ENCODE results near the gene TAF4.

Gene TAF4

GRCh38 chr20:62030357-62030756, 35.3 kb downstream of the TAF4 start:
- ChIA-PET POLR2A (no interaction called here), CTCF (no interaction called here)
- DNase-seq (ENCODE audit: extremely low spot score) = no peak
- TF ChIP-seq NFRKB (IDR thresholded peaks at IDR 0.05) (no peak), SP1 (IDR thresholded peaks at IDR 0.05) (no peak), TARDBP (IDR thresholded peaks at IDR 0.05) (no peak), CTBP1 (IDR thresholded peaks at IDR 0.05; ENCODE audit: borderline replicate concordance) (no peak), L3MBTL2 (conservative IDR thresholded peaks at IDR 0.05) (no peak), HDGF (IDR thresholded peaks at IDR 0.05; ENCODE audit: borderline replicate concordance) (no peak)

GRCh38 chr20:62029949-62030348, 35.7 kb downstream of the TAF4 start:
- DNase-seq (ENCODE audit: extremely low spot score) = no peak
- no peak for TF ChIP-seq SUZ12 (IDR thresholded peaks at IDR 0.05)
- TF ChIP-seq FOXM1 (IDR thresholded peaks at IDR 0.05; ENCODE audit: borderline replicate concordance) = no peak
- no peak for TF ChIP-seq PKNOX1 (IDR thresholded peaks at IDR 0.05)
- TF ChIP-seq FOXA1 (IDR thresholded peaks at IDR 0.05) = no peak
- TF ChIP-seq FOXK2 (IDR thresholded peaks at IDR 0.05) = no peak
- TF ChIP-seq ELF4 (IDR thresholded peaks at IDR 0.05) = no peak
- no peak for TF ChIP-seq HDGF (IDR thresholded peaks at IDR 0.05; ENCODE audit: borderline replicate concordance)
- ChIA-PET POLR2A (interaction anchor here (1.9 kb wide), 1 partner anchor 92 kb away, joined by 8 read pairs; the partner anchor contains the start of gene LSM14B), CTCF (no interaction called here)

- no peak for TF ChIP-seq PKNOX1 (IDR thresholded peaks at IDR 0.05)
- no peak for TF ChIP-seq ELF4 (IDR thresholded peaks at IDR 0.05)
- no peak for TF ChIP-seq CTBP1 (IDR thresholded peaks at IDR 0.05; ENCODE audit: borderline replicate concordance)
- TF ChIP-seq LEF1 (IDR thresholded peaks at IDR 0.05; ENCODE audit: borderline replicate concordance) = no peak
- TF ChIP-seq FOXM1 (IDR thresholded peaks at IDR 0.05; ENCODE audit: borderline replicate concordance) = no peak
- TF ChIP-seq NFRKB (IDR thresholded peaks at IDR 0.05) = no peak
- no peak for TF ChIP-seq SP1 (IDR thresholded peaks at IDR 0.05)
- CTCF ChIA-PET = interaction anchor here (0.6 kb wide), 2 partner anchors 10 to 555 kb away, joined by 3 to 4 read pairs; no protein-coding TSS in a partner anchor
- no peak for DNase-seq (ENCODE audit: extremely low spot score)
- POLR2A ChIA-PET = interaction anchor here (1.9 kb wide), 1 partner anchor 92 kb away, joined by 8 read pairs; the partner anchor contains the start of gene LSM14B
Observed at GRCh38 chr20:62029296-62029695, 36.4 kb downstream of the TAF4 start.

GRCh38 chr20:62028384-62028783, 37.3 kb downstream of the TAF4 start:
- POLR2A ChIA-PET = interaction anchor here (1.9 kb wide), 1 partner anchor 93 kb away, joined by 8 read pairs; the partner anchor contains the start of gene LSM14B
- TF ChIP-seq NFRKB (IDR thresholded peaks at IDR 0.05) = no peak
- TF ChIP-seq ELF4 (IDR thresholded peaks at IDR 0.05) = no peak
- TF ChIP-seq SUZ12 (IDR thresholded peaks at IDR 0.05) = no peak
- CTCF ChIA-PET = interaction anchor here (0.7 kb wide), 1 partner anchor 204 kb away, joined by 3 read pairs; no protein-coding TSS in a partner anchor
- no peak for DNase-seq (ENCODE audit: extremely low spot score)

GRCh38 chr20:62027698-62028321, 37.9 kb downstream of the TAF4 start:
- TF ChIP-seq CTBP1 (IDR thresholded peaks at IDR 0.05; ENCODE audit: borderline replicate concordance) = no peak
- no peak for TF ChIP-seq BHLHE40 (IDR thresholded peaks at IDR 0.05; ENCODE audit: borderline replicate concordance)
- TF ChIP-seq L3MBTL2 (conservative IDR thresholded peaks at IDR 0.05) = no peak
- TF ChIP-seq SP1 (IDR thresholded peaks at IDR 0.05) = no peak
- TF ChIP-seq ZNF384 (IDR thresholded peaks at IDR 0.05) = no peak
- no peak for TF ChIP-seq FOXM1 (IDR thresholded peaks at IDR 0.05; ENCODE audit: borderline replicate concordance)
- TF ChIP-seq ARNT (IDR thresholded peaks at IDR 0.05) = no peak
- no peak for TF ChIP-seq PKNOX1 (IDR thresholded peaks at IDR 0.05)
- no peak for TF ChIP-seq HDGF (IDR thresholded peaks at IDR 0.05; ENCODE audit: borderline replicate concordance)
- TF ChIP-seq TARDBP (IDR thresholded peaks at IDR 0.05) = no peak
- TF ChIP-seq ELF4 (IDR thresholded peaks at IDR 0.05) = no peak
- no peak for TF ChIP-seq FOXA1 (IDR thresholded peaks at IDR 0.05)
- TF ChIP-seq NFRKB (IDR thresholded peaks at IDR 0.05) = no peak
- no peak for TF ChIP-seq LEF1 (IDR thresholded peaks at IDR 0.05; ENCODE audit: borderline replicate concordance)
- TF ChIP-seq FOXK2 (IDR thresholded peaks at IDR 0.05) = no peak
- no peak for TF ChIP-seq SUZ12 (IDR thresholded peaks at IDR 0.05)
- POLR2A ChIA-PET = interaction anchor here (1.9 kb wide), 1 partner anchor 94 kb away, joined by 8 read pairs; the partner anchor contains the start of gene LSM14B
- CTCF ChIA-PET = interaction anchor here (0.7 kb wide), 1 partner anchor 204 kb away, joined by 3 read pairs; no protein-coding TSS in a partner anchor
- no peak for DNase-seq (ENCODE audit: extremely low spot score)

GRCh38 chr20:62027116-62027515, 38.6 kb downstream of the TAF4 start:
- DNase-seq (ENCODE audit: extremely low spot score) = no peak
- CTCF ChIA-PET = interaction anchor here (1.1 to 1.6 kb wide), 2 partner anchors 16 to 109 kb away, joined by 3 to 4 read pairs; no protein-coding TSS in a partner anchor
- POLR2A ChIA-PET = no interaction called here
- TF ChIP-seq ZNF384 (IDR thresholded peaks at IDR 0.05) (no peak), FOXA1 (IDR thresholded peaks at IDR 0.05) (no peak), LEF1 (IDR thresholded peaks at IDR 0.05; ENCODE audit: borderline replicate concordance) (no peak), NFRKB (IDR thresholded peaks at IDR 0.05) (no peak), SUZ12 (IDR thresholded peaks at IDR 0.05) (no peak), ELF4 (IDR thresholded peaks at IDR 0.05) (no peak)

- ChIA-PET CTCF (interaction anchor here (0.7 to 1.6 kb wide), 4 partner anchors 13 to 130 kb away, joined by 3 to 4 read pairs (median 4); no protein-coding TSS in a partner anchor), POLR2A (no interaction called here)
- DNase-seq (ENCODE audit: extremely low spot score) = no peak
- TF ChIP-seq FOXA1 (IDR thresholded peaks at IDR 0.05) (no peak), FOXM1 (IDR thresholded peaks at IDR 0.05; ENCODE audit: borderline replicate concordance) (no peak), TARDBP (IDR thresholded peaks at IDR 0.05) (no peak), ELF4 (IDR thresholded peaks at IDR 0.05) (no peak), PKNOX1 (IDR thresholded peaks at IDR 0.05) (no peak), CTBP1 (IDR thresholded peaks at IDR 0.05; ENCODE audit: borderline replicate concordance) (no peak), LEF1 (IDR thresholded peaks at IDR 0.05; ENCODE audit: borderline replicate concordance) (no peak), HDGF (IDR thresholded peaks at IDR 0.05; ENCODE audit: borderline replicate concordance) (no peak), ARNT (IDR thresholded peaks at IDR 0.05) (no peak), SP1 (IDR thresholded peaks at IDR 0.05) (no peak), L3MBTL2 (conservative IDR thresholded peaks at IDR 0.05) (no peak), FOXK2 (IDR thresholded peaks at IDR 0.05) (no peak), BHLHE40 (IDR thresholded peaks at IDR 0.05; ENCODE audit: borderline replicate concordance) (no peak), ZNF384 (IDR thresholded peaks at IDR 0.05) (no peak), SUZ12 (IDR thresholded peaks at IDR 0.05) (no peak), NFRKB (IDR thresholded peaks at IDR 0.05) (no peak)
Observed at GRCh38 chr20:62026564-62026856, 39.2 kb downstream of the TAF4 start.

All from HEK293T (cell line).